Airway epithelial cell (primary cell): ENCODE results near the gene C9orf152. TPM values are rescaled to one million over a fixed set of nuclear protein-coding genes. Genes with fewer than 3 reads are reported as not detected.

Source experiments
- total RNA-seq: library from RNA; depleted of rRNA; stranded (reverse); fragments of >200 nt; gene quantifications from 2 replicates; pipeline ENCODE4 v1.2.3, GENCODE V29; 2015

C9orf152 gene
- total RNA-seq, result 0.07 TPM in 1 of 2 replicates, not detected in the other

GRCh38 chr9:110208031-110208430 is at the start of gene C9orf152:
TSS of gene C9orf152 (minus strand) at chr9:110208159. CDS start at chr9:110207579, 580 bp downstream.

GRCh38 chr9:110256380-110257096 is 48.6 kb upstream of the C9orf152 start, which contains the start of gene TXN:
TSS of gene TXN (minus strand) at chr9:110256507. CDS start at chr9:110256435, 72 bp downstream.

Other genes with a start within 250 kb of the C9orf152 start
- 544 and 614 TPM in 2 replicates for gene TXN, start 48.3 kb upstream of the C9orf152 start, total RNA-seq
- not detected in 2 replicates for gene TXNDC8, start 129.7 kb upstream of the C9orf152 start, total RNA-seq